ACC112 (cell line): Measurements from ENCODE around the gene STRA8.

Experiments used
- H2AFZ ChIP-seq: fragments of 200-600 bp; sonication (generic); one replicate; pipeline ENCODE4 v1.6.0; 2017; ENCODE audit warnings: antibody characterized with exemption, low read length; ENCODE audit not compliant: unreplicated experiment
- H3K27ac ChIP-seq: fragments of 200-600 bp; sonication (generic); 2 replicates; pipeline ENCODE4 v1.5.1; 2014; ENCODE audit warnings: low read depth, mild to moderate bottlenecking, antibody characterized with exemption, low read length, moderate library complexity
- H3K27me3 ChIP-seq: fragments of 200-600 bp; sonication (generic); 2 replicates; pipeline ENCODE4 v1.6.1; 2014; ENCODE audit warnings: mild to moderate bottlenecking, antibody characterized with exemption, low read length, moderate library complexity, mixed read lengths; ENCODE audit not compliant: insufficient read depth
- H3K36me3 ChIP-seq: fragments of 200-600 bp; sonication (generic); 2 replicates; pipeline ENCODE4 v1.6.1; 2016; ENCODE audit warnings: mild to moderate bottlenecking, antibody characterized with exemption, low read length, moderate library complexity, mixed read lengths; ENCODE audit not compliant: insufficient read depth
- H3K4me1 ChIP-seq: fragments of 200-600 bp; sonication (generic); one replicate; pipeline ENCODE4 v1.6.1; 2016; ENCODE audit warnings: low read length, mixed read lengths; ENCODE audit not compliant: insufficient read depth, unreplicated experiment, control insufficient read depth
- H3K4me3 ChIP-seq: fragments of 200-600 bp; sonication (generic); 2 replicates; pipeline ENCODE4 v1.5.1; 2014; ENCODE audit warnings: mild to moderate bottlenecking, low read depth, low read length
- H3K79me2 ChIP-seq: fragments of 200-600 bp; sonication (generic); one replicate; pipeline ENCODE4 v1.6.0; 2016; ENCODE audit warnings: low read length; ENCODE audit not compliant: control insufficient read depth, unreplicated experiment, insufficient read depth

Gene STRA8

DNA sequence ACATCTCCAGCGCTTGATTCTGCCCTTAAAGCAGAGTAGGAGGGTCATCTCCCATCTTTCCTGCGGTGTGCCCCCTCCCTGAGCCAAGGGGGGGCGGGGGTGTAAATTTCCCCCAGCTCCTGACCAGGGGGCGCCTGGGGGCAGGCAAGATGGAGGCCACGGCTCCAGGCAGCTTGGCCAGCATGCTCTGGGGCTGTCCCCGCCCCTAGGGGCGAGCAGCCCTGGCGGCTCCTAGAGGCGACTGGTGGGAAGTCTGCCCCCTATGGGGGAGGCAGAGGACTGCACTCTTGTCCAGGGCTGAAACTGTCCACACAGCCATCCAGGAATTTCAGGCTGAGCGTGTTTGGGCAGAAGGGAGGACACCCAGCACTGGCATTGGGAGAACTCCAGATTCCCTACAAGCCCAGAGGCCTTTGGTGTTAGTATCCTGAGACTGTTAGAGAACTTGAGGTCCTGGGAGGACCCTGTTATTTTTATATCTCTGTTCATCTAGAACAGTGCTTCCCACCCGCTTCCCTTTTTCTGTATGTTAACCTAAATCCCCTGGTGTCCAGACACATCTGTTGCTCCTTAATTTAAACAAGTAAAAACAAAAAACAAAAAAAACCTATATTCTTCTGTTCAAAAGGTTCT is 4.6 kb downstream of the STRA8 start:
- Histone ChIP-seq H3K36me3 (no peaks in the 10 kb centered on the region), H2AFZ (no peak overlapping the region), H3K4me1 (no peaks in the 10 kb centered on the region), H3K79me2 (no peaks in the 10 kb centered on the region), H3K27me3 (peaks cover 32% of the 10 kb centered on the region), H3K4me3 (no peak overlapping the region), H3K27ac (no peak overlapping the region)

DNA sequence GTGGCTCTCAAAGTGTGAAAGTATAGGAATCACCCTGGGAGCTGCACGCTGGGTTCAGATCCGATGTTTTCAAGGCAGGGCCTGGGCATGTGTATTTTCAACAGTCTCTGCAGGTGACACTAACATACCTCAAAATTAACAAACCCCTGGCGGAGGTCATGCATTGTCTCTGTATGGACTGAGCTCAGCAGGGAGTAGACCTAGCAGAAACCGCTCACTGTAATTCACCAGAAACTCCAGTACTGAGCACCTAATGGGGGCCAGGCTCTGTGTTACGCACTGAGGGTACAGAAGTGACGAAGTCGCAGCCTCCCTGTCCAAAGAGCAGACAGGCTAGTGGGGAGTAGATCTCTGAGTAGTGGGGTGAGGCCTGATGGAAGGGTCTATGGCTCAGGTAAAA is 5.6 kb downstream of the STRA8 start:
- H2AFZ ChIP-seq = no peak overlapping the region

DNA sequence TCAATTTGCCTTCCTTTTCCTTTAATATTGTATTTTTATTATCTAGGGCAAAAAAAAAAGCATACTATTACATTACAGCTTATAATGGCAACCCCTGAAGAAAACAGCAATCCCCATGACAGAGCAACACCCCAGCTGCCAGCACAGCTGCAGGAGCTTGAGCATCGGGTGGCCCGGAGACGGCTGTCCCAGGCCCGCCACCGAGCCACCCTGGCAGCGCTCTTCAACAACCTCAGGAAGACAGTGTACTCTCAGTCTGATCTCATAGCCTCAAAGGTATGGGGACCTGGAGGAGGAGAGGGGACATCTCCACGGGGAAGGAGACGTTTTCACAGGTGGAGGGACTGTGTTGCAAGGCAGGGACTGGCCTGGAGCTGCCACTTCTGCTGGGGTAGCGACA is 6.8 kb downstream of the STRA8 start:
- Histone ChIP-seq H2AFZ (no peak overlapping the region), H3K27me3 (peaks cover 52% of the 10 kb centered on the region), H3K36me3 (no peaks in the 10 kb centered on the region), H3K4me1 (no peaks in the 10 kb centered on the region), H3K79me2 (no peaks in the 10 kb centered on the region), H3K4me3 (no peak overlapping the region), H3K27ac (no peak overlapping the region)

More for the DNA sequence above, 5.6 kb downstream of the STRA8 start:
- H3K4me1 ChIP-seq = no peaks in the 10 kb centered on the region
- H3K27ac ChIP-seq = no peak overlapping the region
- H3K36me3 ChIP-seq = no peaks in the 10 kb centered on the region
- no peak overlapping the region for H3K4me3 ChIP-seq
- no peaks in the 10 kb centered on the region for H3K79me2 ChIP-seq
- H3K27me3 ChIP-seq = peaks cover 42% of the 10 kb centered on the region

DNA sequence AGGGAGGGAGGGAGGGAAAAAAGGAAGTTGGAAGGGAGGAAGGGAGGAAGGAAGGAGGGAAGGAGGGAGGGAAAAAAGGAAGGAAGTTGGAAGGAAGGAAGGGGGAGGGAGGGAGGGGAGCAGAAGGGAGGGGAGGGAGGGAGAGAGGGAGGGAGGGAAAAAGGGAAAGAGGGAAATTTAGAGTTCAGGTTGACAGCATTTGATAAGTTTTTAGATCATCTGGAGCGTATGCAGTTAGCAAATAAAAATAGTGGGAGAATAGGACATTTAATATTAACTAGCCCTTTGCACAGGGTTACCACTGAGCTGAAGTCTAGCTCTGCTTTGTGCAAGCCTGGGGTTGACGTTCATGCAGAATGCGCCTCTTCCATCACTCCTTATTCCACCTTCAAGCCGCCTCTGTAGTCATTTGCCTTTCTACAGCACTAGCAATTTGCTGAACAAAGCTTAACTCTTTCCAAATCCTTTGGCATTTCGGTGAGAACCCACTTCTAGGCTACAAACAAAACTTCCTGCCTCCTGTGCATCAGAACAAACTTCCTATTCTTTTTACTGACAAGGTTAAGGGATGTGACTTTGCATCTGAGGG is 8.6 kb downstream of the STRA8 start:
- H3K27me3 ChIP-seq = peaks cover 52% of the 10 kb centered on the region
- no peaks in the 10 kb centered on the region for H3K36me3 ChIP-seq
- no peaks in the 10 kb centered on the region for H3K79me2 ChIP-seq
- no peak overlapping the region for H3K27ac ChIP-seq
- no peak overlapping the region for H3K4me3 ChIP-seq
- no peak overlapping the region for H2AFZ ChIP-seq
- no peaks in the 10 kb centered on the region for H3K4me1 ChIP-seq

DNA sequence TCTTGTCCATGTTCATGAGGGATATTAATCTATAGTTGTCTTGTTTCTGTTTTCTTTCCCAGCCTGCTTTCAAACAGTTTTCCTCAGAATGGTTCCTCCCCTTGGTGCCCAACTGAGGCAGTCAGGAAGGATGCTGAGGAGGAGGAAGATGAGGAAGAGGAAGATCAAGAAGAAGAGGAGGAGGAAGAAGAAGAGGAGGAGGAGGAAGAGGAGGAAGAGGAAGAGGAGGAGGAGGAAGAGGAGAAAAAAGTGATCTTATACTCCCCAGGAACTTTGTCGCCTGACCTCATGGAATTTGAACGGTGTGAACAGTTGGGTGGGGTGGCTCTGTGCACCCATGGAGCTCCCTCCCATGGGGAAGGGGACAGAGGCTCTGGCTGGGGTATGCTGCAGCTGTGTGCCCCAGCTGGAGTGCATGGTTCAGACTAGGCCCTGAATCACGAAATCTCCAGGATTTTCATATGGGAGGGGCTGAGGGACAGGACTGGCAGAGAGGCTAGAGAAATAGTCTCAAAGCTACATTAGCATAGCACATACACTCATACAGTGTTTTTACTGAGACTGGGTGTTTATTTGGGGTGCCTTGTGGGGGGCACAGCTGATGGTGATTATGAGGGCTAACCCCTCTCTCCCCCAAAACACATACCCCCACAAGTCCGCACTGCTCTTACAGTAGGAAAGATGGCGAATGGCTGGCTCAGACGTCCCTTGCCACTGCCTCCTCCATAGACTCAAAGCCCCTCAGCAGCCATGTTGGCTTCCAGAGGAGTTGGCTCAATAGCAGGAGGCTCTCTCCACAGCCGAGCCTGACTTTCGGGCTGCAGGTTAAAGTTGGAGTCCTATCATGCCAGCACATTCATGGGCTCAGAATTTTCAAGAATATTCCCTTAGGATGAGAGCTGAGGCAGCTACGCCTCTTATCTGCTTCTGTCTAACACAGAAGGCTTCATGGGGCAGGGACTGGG is 11.9 kb downstream of the STRA8 start:
- H3K79me2 ChIP-seq = no peaks in the 10 kb centered on the region
- no peaks in the 10 kb centered on the region for H3K4me1 ChIP-seq
- peaks cover 42% of the 10 kb centered on the region for H3K27me3 ChIP-seq
- H3K4me3 ChIP-seq = no peak overlapping the region
- H3K36me3 ChIP-seq = no peaks in the 10 kb centered on the region
- H2AFZ ChIP-seq = no peak overlapping the region
- no peak overlapping the region for H3K27ac ChIP-seq

DNA sequence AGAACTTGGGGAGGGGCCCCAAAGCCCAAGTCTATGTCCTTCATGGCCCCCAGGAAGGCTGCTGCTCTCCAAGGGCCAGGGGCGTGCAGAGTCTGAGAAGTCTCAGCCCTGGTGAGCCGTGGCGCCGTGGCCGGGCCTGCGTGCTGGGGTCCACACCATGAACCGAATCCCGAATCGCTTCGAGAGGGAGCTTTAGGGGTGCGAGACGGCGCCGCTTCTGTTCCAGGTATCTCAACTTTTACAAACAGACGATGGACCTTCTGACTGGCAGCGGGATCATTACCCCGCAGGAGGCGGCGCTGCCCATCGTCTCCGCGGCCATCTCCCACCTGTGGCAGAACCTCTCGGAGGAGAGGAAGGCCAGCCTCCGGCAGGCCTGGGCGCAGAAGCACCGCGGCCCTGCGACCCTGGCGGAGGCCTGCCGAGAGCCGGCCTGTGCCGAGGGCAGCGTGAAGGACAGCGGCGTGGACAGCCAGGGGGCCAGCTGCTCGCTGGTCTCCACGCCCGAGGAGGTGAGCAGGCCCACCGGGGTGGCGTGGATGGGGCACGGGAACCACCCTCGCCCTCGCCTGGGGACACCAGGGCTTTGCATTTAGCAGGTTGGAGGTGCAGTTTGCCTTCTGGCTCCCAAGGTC is 12.7 kb downstream of the STRA8 start:
- Histone ChIP-seq H3K27me3 (peaks cover 36% of the 10 kb centered on the region), H3K79me2 (no peaks in the 10 kb centered on the region), H2AFZ (no peak overlapping the region), H3K4me3 (no peak overlapping the region), H3K4me1 (no peaks in the 10 kb centered on the region), H3K27ac (no peak overlapping the region), H3K36me3 (no peaks in the 10 kb centered on the region)

DNA sequence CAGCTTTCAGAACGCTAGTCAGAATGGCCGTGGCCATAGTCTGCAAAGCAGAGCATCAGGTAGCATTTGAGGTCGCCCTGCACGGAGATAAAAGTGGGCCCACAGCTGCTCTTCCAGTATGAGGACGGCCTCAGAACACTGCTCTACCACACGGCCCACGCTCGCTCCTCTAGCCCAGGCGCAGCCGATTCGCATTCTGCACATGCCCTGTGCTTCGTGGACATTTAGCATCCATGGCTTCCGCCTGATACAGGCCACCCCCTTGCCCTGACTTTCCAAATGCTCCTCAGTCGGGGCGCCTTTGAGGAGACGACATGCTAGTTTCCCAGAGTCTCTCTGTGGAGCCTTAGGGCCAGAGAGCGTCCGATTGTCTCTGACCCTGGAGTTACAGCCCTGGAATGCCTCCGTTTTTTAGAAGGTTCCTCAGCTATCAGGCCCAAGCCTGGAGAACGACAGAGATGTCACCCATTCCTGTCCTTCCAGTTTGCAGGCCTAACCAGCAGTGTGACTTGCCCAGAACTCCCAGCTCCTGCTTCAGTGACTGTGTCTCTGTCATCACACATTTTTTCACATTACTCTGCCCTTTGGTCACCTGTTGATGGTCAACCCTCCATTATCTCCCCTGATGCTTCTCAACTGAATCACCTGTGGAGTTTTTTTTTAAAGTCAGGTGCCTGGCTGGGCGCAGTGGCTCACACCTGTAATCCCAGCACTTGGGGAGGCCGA is 14.3 kb downstream of the STRA8 start:
- no peaks in the 10 kb centered on the region for H3K36me3 ChIP-seq
- no peak overlapping the region for H2AFZ ChIP-seq
- H3K27ac ChIP-seq = no peak overlapping the region
- H3K79me2 ChIP-seq = no peaks in the 10 kb centered on the region
- H3K4me1 ChIP-seq = no peaks in the 10 kb centered on the region
- peaks cover 23% of the 10 kb centered on the region for H3K27me3 ChIP-seq
- H3K4me3 ChIP-seq = no peak overlapping the region

DNA sequence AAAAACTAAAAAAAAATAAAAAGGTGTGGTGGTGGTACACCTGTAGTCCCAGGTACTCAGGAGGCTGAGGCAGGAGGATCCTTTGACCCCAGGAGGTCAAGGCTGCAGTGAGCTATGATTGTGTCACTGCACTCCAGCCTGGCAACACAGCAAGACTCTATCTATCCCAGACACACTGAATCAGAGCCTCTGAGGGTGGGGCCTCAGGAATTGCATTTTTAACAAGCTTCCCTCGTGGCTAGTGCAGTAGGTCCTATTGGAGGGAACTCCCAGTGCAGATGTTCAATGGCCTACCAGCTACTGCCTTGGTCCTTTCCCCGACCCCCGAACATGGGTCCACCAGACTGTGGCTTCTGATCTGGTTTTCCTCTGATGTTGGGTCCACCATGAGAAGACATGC is 14.9 kb downstream of the STRA8 start:
- H3K27ac ChIP-seq = no peak overlapping the region
- H3K4me1 ChIP-seq = peaks cover 1% of the 10 kb centered on the region
- no peaks in the 10 kb centered on the region for H3K79me2 ChIP-seq
- H3K36me3 ChIP-seq = no peaks in the 10 kb centered on the region
- H2AFZ ChIP-seq = no peak overlapping the region
- H3K4me3 ChIP-seq = no peak overlapping the region
- peaks cover 17% of the 10 kb centered on the region for H3K27me3 ChIP-seq

DNA sequence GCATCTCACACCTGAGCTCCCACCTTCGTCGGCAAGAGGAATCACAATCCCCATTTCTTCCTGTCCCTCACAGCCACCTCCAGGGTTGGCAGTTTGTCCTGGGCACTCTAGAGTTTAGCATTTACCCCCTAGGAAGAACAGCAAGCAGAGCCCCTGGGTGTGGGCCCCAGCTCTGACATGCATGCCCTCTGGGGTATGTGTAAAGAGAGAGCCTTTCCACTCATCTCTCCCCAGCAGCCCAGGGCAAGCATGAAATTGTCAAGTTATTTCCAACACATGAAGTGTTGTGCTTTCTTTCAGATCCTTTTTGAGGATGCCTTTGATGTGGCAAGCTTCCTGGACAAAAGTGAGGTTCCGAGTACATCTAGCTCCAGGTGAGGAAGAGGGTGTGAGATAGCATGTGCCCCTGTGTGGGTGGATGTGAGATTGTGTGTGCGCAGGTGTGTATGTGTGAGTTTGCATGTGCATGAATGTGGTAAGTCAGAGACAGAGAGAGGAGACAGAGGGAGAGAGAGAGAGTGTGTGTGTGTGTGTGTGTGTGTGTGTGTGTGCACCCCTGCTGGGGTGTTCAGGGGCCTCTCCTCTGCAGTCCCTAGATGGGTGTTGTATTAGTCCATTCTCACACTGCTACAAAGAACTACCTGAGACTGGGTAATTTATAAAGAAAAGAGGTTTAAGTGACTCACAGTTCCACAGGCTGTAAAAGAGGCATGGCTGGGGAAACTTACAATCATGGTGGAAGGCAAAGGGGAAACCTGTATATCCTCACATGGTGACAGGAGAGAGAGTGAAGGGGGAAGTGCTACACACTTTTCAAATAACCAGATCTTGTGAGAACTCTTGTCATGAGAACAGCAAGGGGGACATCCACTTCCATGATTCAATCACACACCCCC is 18.1 kb downstream of the STRA8 start:
- Histone ChIP-seq H2AFZ (no peak overlapping the region), H3K79me2 (no peaks in the 10 kb centered on the region), H3K27me3 (no peaks in the 10 kb centered on the region), H3K4me1 (peaks cover 20% of the 10 kb centered on the region), H3K36me3 (no peaks in the 10 kb centered on the region), H3K4me3 (no peak overlapping the region), H3K27ac (no peak overlapping the region)
